Uterus (tissue), 4 donors: ENCODE measurements around the gene GPR31. TPM values are rescaled to one million over a fixed set of nuclear protein-coding genes. Genes with fewer than 3 reads are reported as not detected.
"Not testable (repeated sequence)": the region's sequence is repeated elsewhere in the genome, so short reads cannot be mapped to it uniquely, and the experiment has no call there.

Experiments used
- DNase-seq, 2 donors: peaks; one replicate each; pipeline ENCODE4 v3.0.0-alpha.2; 2019 to 2020
- H3K27ac ChIP-seq, 2 donors: fragments of 200-600 bp; sonication (generic); 1 replicate in 1 of 2; 2 replicates in 1 of 2; pipeline ENCODE4 v1.5.1; 2016 to 2018
- H3K27me3 ChIP-seq, 2 donors: fragments of 200-600 bp; sonication (generic); one replicate each; pipeline ENCODE4 v1.5.1; 2018 to 2019; ENCODE audit warnings: control low read depth in 1 of 2
- H3K36me3 ChIP-seq, 2 donors: fragments of 200-600 bp; sonication (generic); one replicate each; pipeline ENCODE4 v1.5.1; 2019; ENCODE audit warnings: control low read depth in 1 of 2
- H3K4me1 ChIP-seq, 2 donors: fragments of 200-600 bp; sonication (generic); one replicate each; pipeline ENCODE4 v1.5.1; 2018 to 2019; ENCODE audit warnings: control low read depth in 1 of 2
- H3K4me3 ChIP-seq, 2 donors: fragments of 200-600 bp; sonication (generic); 1 replicate in 1 of 2; 2 replicates in 1 of 2; pipeline ENCODE4 v1.5.1; 2018 to 2019; ENCODE audit warnings: mild to moderate bottlenecking in 1 of 2
- H3K9me3 ChIP-seq, 2 donors: fragments of 200-600 bp; sonication (generic); one replicate each; pipeline ENCODE4 v1.5.1; 2019; ENCODE audit warnings: control low read depth in 1 of 2
- POLR2A ChIP-seq, 2 donors: fragments of 450-650 bp; IDR thresholded peaks; one replicate each; pipeline ENCODE4 v1.6.1; 2016; ENCODE audit warnings: antibody characterized with exemption in 2 of 2, mild to moderate bottlenecking in 1 of 2, moderate library complexity in 1 of 2
- intact Hi-C: fragments of 100-400 bp; cut with DNase I; formaldehyde crosslinking; loops from one replicate; pipeline ENCODE4 v1.15.1; 2023; ENCODE audit warnings: low total_unique reads
- total RNA-seq, 4 donors: library from RNA; depleted of rRNA in 3 of 4; stranded (reverse); fragments of >200 nt in 3 of 4; gene quantifications; one replicate each; pipeline versions ENCODE4 v1.1.0 to v1.2.4, GENCODE V29; 2014 to 2023
- TF ChIP-seq, protein P1 (sequence below), 4 experiments: fragments of 200-600 bp in 2 of 4; fragments of 450-650 bp in 2 of 4; sonication (generic) in 2 of 4; IDR thresholded peaks; one replicate each; pipeline ENCODE4 v1.5.1; 2016 to 2019; ENCODE audit warnings: antibody characterized with exemption in 4 of 4, mild to moderate bottlenecking in 2 of 4, moderate library complexity in 1 of 4
- donor health status: DM: yes; HTN: yes; CAD: no.

Gene GPR31, protein sequence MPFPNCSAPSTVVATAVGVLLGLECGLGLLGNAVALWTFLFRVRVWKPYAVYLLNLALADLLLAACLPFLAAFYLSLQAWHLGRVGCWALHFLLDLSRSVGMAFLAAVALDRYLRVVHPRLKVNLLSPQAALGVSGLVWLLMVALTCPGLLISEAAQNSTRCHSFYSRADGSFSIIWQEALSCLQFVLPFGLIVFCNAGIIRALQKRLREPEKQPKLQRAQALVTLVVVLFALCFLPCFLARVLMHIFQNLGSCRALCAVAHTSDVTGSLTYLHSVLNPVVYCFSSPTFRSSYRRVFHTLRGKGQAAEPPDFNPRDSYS
- total RNA-seq: not detected

DNA sequence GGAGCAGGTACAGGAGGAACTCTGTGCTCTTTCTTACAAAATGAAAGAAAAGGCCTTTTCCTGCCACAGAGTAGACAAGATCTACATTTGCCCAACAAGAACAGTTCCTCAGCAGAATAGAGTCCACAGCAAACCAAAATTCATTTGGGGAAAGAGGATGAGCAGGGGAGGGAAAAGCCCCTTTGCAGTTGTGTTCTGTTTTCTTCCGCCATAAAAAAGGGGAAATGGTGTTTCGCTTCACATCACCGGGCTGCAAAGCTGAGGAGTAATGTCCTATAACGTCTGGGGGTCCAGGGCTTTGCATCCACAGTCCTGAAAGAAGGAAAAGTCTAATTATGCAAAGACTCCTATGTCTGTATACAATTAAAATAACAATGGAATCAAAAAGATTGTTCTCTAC is at the start of gene GPR31:
Gene GPR31 (minus strand): TSS at position 118 of the 400 bp plus-strand sequence. CDS start 149 bp downstream, outside the sequence.
- H3K27ac ChIP-seq: no peak within 1 kb of the TSS
- H3K4me3 ChIP-seq: no peak within 1 kb of the TSS
- DNase-seq: no peak
- TF ChIP-seq POLR2A (IDR thresholded peaks at IDR 0.05): no peak
- TF ChIP-seq, protein P1, sequence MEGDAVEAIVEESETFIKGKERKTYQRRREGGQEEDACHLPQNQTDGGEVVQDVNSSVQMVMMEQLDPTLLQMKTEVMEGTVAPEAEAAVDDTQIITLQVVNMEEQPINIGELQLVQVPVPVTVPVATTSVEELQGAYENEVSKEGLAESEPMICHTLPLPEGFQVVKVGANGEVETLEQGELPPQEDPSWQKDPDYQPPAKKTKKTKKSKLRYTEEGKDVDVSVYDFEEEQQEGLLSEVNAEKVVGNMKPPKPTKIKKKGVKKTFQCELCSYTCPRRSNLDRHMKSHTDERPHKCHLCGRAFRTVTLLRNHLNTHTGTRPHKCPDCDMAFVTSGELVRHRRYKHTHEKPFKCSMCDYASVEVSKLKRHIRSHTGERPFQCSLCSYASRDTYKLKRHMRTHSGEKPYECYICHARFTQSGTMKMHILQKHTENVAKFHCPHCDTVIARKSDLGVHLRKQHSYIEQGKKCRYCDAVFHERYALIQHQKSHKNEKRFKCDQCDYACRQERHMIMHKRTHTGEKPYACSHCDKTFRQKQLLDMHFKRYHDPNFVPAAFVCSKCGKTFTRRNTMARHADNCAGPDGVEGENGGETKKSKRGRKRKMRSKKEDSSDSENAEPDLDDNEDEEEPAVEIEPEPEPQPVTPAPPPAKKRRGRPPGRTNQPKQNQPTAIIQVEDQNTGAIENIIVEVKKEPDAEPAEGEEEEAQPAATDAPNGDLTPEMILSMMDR (IDR thresholded peaks at IDR 0.05): no peak
- H3K4me1 ChIP-seq: no peaks in the 10 kb centered on the region
- no peaks in the 10 kb centered on the region for H3K36me3 ChIP-seq
- no peaks in the 10 kb centered on the region for H3K9me3 ChIP-seq
- H3K27me3 ChIP-seq: no peaks in the 10 kb centered on the region
- intact Hi-C loops: no loop called here

DNA sequence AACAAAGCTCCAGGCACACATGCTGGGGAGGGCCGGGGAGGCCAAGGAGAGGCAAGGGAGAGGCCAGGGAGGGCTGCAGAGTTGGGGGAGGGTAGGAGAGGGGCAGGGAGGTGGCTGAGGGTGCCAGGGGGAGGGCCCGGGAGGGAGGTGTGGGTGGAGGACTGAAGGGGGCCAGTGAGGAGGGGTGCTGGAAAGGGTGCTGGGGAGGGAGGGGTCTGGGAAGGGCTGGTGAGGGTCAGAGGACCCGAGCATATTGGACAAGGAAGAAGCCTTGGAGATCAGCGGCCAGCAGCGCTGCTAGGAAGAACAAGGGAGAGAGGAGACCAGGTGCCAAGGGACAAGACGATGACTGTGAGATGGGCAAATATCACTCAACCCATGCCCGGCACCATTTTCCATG is 49.7 kb upstream of the GPR31 start:
- no peak overlapping the region for H3K4me3 ChIP-seq
- TF ChIP-seq POLR2A (IDR thresholded peaks at IDR 0.05): no peak
- TF ChIP-seq, protein P1 (IDR thresholded peaks at IDR 0.05): no peak
- H3K27ac ChIP-seq: no peak overlapping the region
- no peaks in the 10 kb centered on the region for H3K36me3 ChIP-seq
- no peaks in the 10 kb centered on the region for H3K9me3 ChIP-seq
- no peak for DNase-seq
- intact Hi-C loops: no loop called here
- no peaks in the 10 kb centered on the region for H3K4me1 ChIP-seq
- no peaks in the 10 kb centered on the region for H3K27me3 ChIP-seq

DNA sequence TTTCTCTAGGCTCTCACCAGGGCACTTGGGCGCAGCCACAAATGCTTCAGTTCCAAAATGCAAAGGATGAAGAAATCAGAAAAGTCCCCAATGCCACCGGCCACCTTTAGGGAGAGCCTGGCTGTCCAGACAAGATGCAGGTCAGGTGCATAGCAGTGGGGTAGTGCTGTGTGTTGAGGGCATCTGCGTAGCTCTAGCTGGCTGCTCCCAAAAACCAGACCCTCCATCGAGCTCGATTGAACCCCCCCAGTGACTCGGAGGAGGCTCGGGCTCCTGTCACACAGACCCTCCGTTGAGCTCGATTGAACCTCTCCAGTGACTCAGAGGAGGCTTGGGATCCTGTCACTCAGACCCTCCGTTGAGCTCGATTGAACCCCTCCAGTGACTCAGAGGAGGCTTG is 47.5 kb upstream of the GPR31 start:
- DNase-seq, H3K9me3 ChIP-seq, H3K4me3 ChIP-seq, H3K36me3 ChIP-seq, intact Hi-C loops, H3K4me1 ChIP-seq, H3K27me3 ChIP-seq, H3K27ac ChIP-seq: not testable (repeated sequence)

DNA sequence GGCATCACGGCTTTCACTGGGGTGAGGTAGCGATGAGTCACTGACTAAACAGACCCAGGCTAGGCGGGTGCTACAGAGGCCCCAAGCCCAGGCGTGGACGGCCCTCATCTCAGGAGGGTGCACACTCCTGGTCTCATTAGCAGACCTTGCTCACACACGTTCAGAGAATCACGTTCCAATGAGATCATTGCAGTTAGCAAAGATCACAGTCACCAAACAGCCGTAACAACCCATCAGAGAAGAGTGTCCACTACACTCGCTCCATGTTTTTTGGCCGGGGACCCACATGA is 46.2 kb upstream of the GPR31 start:
- H3K9me3 ChIP-seq, H3K4me1 ChIP-seq, intact Hi-C loops, H3K27ac ChIP-seq, H3K27me3 ChIP-seq, H3K4me3 ChIP-seq, DNase-seq, H3K36me3 ChIP-seq: not testable (repeated sequence)

DNA sequence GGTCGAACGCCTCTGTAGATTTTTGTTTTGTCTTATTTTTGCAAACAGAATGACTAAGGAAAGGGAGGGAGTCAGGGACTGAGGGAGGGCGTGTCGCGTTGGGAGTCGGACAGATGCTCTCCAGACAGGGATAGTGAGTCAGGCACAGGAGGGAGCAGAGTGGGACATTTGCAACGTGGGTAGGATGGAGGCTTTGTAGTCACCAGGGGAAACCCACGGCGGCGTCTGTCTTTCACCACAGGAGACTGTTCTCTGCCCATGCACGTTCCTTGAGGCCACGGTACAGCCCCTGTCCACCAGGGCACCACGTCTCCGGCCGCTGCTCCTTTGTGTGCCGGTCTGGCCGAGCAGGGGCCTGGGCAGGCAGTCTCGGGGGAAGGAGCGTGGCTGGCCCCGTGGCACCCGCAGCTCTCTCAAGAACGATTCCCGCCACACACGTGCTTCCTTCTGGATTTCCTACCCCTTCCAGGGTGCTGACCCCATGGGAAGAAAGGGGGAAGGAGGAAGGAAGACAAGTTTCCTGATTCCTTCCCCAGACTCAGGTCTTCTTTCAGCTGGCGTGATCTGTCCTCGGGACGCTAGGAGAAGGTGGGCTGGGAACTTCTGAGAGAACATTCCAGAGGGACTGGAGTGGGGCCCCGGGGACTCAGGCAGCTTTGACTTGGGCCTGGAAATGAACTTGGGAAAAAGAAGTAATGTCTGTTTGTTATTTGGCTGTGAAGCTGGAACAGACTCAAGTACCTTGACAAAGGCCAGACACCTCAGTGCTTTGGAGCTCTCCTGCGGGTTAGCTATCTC is 45.7 kb upstream of the GPR31 start:
- H3K36me3 ChIP-seq, H3K27ac ChIP-seq, H3K9me3 ChIP-seq, DNase-seq, H3K27me3 ChIP-seq, H3K4me3 ChIP-seq, H3K4me1 ChIP-seq, intact Hi-C loops: not testable (repeated sequence)

DNA sequence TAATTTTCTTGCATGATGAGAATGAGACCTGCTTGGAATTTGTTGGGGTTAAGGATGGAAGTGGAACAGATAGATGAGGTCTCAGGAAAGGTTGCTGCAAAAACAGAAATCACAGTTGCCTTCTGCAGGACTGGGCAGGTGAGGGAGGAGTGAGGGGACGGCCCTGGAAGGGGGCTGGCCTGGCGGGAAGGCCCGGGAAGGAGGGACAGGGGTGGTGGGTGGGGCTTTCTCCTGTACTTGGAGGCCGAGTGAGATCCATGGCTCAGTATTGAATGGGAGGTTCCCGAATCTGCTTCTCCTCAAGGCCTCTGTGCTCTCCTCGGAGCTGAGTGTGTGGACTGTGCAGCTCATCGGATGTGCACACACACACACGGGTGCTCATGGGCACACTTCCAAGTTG is 44.8 kb upstream of the GPR31 start:
- intact Hi-C loops, H3K4me3 ChIP-seq, DNase-seq, H3K27me3 ChIP-seq, H3K9me3 ChIP-seq, H3K4me1 ChIP-seq, H3K36me3 ChIP-seq, H3K27ac ChIP-seq: not testable (repeated sequence)

DNA sequence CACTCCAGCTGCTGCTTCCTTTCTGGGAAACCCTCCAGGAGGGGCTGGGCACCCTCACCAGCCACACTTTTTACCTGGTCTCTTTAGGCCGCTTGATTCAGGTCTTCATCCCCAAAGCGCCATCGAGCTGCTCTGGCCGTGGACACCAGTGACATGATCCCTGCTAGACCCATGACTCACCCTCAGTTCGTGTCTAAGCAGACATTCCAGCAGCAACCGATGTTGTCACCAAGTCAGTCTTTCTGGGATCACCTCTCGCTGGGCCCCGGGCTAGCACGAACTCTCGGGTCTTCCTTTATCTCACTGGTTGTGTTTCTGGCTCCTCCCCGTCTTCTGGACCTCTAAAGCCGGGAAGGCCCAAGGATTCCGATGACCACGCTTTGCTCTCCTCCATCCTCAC is 43.0 kb upstream of the GPR31 start:
- no peaks in the 10 kb centered on the region for H3K9me3 ChIP-seq
- no peaks in the 10 kb centered on the region for H3K27me3 ChIP-seq
- H3K4me3 ChIP-seq: no peak overlapping the region
- intact Hi-C loops: no loop called here
- no peak for DNase-seq
- H3K4me1 ChIP-seq: no peaks in the 10 kb centered on the region
- H3K27ac ChIP-seq: no peak overlapping the region
- TF ChIP-seq POLR2A (IDR thresholded peaks at IDR 0.05): no peak
- TF ChIP-seq, protein P1 (IDR thresholded peaks at IDR 0.05): no peak
- no peaks in the 10 kb centered on the region for H3K36me3 ChIP-seq

DNA sequence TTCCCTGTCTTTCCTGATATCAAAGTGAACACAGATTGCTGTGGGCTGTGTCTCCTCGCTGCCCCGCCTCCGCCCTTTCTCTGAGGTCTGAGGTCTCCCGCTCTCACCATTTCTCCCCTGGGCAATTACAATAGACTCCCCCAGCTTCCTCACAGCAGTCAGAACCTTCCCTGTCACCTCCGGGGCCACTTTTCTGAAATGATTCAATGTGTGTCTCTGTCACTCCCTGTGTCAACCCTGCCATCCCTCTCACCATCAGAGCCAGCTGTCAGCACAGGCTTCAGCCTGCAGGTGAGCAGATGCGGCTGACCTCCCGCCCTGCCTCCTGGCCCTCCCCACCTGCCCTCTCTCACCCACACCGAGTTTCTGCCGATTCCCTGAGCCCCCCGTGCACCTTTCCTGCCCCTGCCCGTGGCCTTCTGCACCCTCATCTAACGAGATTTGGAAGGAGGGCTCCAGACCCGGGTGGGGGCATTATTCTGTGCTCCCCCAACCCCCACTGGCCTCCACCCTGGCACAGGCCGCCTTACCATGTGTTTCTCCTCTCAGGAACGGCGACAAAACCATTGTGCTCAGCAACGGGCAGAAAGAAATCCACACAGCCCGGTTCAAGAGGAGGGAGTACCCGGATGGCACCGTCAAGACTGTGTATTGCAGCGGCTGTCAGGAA is 38.3 kb upstream of the GPR31 start:
- DNase-seq, intact Hi-C loops, H3K4me1 ChIP-seq, H3K27ac ChIP-seq, H3K36me3 ChIP-seq, H3K27me3 ChIP-seq, H3K9me3 ChIP-seq, H3K4me3 ChIP-seq: not testable (repeated sequence)

DNA sequence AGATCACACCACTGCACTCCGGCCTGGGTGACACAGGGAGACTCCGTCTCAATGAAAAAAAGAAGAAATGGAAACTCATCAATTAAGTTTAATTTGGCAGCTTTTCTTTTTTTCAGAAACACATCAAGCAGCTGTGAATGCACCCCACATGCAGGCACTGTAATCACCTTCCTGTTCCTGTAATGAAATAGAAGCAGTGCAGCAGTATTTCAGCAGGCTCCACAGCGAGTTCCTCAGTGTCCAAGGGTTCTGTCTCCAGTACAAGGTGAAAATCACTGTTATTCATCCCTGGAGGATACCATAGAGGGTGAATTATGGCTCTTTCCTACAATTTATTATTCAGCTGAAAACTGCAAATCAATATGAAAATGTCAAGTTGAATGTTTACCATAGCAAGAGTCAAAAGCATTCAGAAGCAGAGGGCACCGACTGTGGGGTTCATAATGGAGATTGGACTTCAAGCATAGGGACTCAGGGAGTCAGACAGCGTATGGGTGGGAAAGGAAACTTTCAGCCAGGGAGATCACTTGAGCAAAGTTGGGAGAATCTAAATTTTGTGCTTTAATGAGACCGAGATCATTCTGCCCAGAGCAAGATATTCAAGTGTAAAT is 35.8 kb upstream of the GPR31 start:
- not testable (repeated sequence) for H3K4me3 ChIP-seq, H3K4me1 ChIP-seq, H3K27me3 ChIP-seq, DNase-seq, H3K36me3 ChIP-seq, H3K9me3 ChIP-seq, H3K27ac ChIP-seq
- intact Hi-C loops: loop anchor here (5.0 kb wide), 1 partner anchor 214 kb away; no protein-coding TSS in a partner anchor
